ENCODE data around the gene RNF213. TPM values are rescaled to one million over a fixed set of nuclear protein-coding genes. Genes with fewer than 3 reads are reported as not detected.
"Not testable (repeated sequence)": the region's sequence is repeated elsewhere in the genome, so short reads cannot be mapped to it uniquely, and the experiment has no call there.

The RNF213 gene
- total RNA-seq, 1 experiment from 2014 or later, result 13.0 TPM

DNA sequence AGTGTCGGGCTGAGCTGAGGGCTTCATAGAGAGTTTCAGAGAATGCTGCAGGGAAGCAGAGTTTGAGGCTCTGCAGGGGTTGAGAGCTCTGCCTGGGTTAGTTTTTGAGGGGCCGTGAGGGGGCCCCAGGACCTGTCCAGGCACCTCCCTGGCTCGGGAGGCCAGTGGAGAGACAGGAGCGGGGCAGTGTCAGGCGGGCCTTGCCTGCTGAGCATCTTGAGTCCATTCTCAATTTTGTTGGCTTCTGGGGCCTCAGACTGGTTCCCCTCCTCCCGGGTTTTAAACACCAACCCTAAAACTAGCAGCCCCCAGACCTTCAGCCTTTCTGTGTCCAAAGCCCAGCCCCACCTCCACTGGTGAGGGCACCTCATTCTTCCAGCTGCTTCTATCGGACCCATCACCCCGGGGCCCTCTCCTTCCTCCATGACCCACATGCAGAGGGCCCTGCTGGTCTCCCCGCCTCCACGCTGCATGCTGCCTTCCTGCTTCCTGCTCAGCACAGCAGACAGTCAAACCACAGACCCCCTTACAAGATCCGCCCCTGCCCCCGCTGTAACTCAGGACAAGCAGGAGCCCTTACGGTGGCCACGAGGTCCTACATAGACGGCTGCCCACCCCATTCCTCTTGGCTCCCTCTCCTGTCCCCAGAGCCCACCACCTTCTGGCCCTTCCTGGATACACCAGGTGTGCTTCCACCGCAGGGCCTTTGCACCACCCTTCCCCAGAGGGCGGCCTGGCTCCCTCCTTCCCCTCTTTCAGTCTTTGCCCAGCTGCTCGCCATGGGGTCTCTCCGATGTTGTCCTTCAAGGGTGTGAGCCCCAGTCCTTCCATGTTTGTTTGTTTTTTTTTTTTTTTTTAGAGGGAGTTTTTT, 3.8 kb downstream of the RNF213 start:
- H3K4me3 ChIP-seq, result no peak overlapping the region
- DNase-seq, result no peak
- H3K27me3 ChIP-seq, result no peaks in the 10 kb centered on the region
- peaks cover 8% of the 10 kb centered on the region; the same call in 1 of the 2 replicates for H3K4me1 ChIP-seq
- no peaks in the 10 kb centered on the region for H3K9me3 ChIP-seq (replicated peaks)
- no peaks in the 10 kb centered on the region for H3K36me3 ChIP-seq
- no peak overlapping the region for H3K27ac ChIP-seq

- H3K4me3 ChIP-seq, result no peak overlapping the region
- H3K27me3 ChIP-seq, result no peaks in the 10 kb centered on the region
- H3K36me3 ChIP-seq, result no peaks in the 10 kb centered on the region
- peaks cover 8% of the 10 kb centered on the region; the same call in 1 of the 2 replicates for H3K4me1 ChIP-seq
- no peaks in the 10 kb centered on the region for H3K9me3 ChIP-seq (replicated peaks)
- no peak overlapping the region for H3K27ac ChIP-seq
- no peak for DNase-seq
Measured at GRCh38 chr17:80265205-80266068, 4.8 kb downstream of the RNF213 start.

DNA sequence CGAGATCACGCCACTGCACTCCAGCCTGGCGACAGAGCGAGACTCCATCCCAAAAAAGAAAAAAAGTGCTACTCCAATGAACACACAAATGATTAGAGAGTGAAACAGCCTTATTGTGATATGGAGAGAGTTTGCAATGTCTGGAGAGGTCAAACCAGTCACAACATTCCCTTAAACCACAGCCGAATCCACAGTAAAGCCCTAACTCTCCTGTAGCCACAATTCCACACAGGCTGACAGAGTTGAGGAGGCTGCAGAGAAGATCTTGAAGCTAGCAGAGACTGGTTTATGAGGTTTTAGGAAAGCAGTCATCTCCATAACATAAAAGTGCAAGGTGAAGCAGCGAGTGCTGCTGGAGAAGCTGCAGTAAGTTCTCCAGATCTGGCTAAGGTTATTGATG, 6.7 kb downstream of the RNF213 start:
- H3K4me1 ChIP-seq, result peaks cover 6% of the 10 kb centered on the region; the same call in 1 of the 2 replicates
- H3K27ac ChIP-seq, result no peak overlapping the region
- DNase-seq, result no peak
- H3K36me3 ChIP-seq, result no peaks in the 10 kb centered on the region
- H3K9me3 ChIP-seq (replicated peaks), result no peaks in the 10 kb centered on the region
- H3K4me3 ChIP-seq, result no peak overlapping the region
- H3K27me3 ChIP-seq, result no peaks in the 10 kb centered on the region

GRCh38 chr17:80268427-80268826, 7.8 kb downstream of the RNF213 start:
- Histone ChIP-seq H3K27me3 (no peaks in the 10 kb centered on the region), H3K36me3 (no peaks in the 10 kb centered on the region), H3K27ac (no peak overlapping the region), H3K4me3 (no peak overlapping the region), H3K4me1 (no peaks in the 10 kb centered on the region), H3K9me3 (replicated peaks) (no peaks in the 10 kb centered on the region)
- no peak for DNase-seq

DNA sequence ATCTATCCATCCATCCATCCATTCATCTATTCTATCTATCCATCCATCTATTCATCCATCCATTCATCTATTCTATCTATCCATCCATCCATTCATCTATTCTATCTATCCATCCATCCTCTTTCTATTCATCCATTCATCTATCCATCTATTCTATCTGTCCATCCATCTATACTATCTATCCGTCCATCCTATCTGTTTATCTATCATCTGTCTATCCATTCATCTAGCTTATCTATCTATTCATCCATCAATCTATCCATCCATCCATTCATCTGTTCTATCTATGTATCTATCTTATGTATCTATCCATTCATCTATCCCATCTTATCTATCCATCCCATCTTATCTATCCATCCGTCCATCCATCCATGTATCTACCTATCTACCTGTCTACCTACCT, 8.8 kb downstream of the RNF213 start:
- Histone ChIP-seq H3K4me1 (no peaks in the 10 kb centered on the region), H3K36me3 (no peaks in the 10 kb centered on the region), H3K27me3 (no peaks in the 10 kb centered on the region), H3K4me3 (no peak overlapping the region), H3K9me3 (replicated peaks) (no peaks in the 10 kb centered on the region), H3K27ac (no peak overlapping the region)
- DNase-seq, result no peak

- no peaks in the 10 kb centered on the region for H3K4me1 ChIP-seq
- no peaks in the 10 kb centered on the region for H3K36me3 ChIP-seq
- H3K27ac ChIP-seq, result no peak overlapping the region
- no peak for DNase-seq
- H3K27me3 ChIP-seq, result no peaks in the 10 kb centered on the region
- H3K9me3 ChIP-seq (replicated peaks), result no peaks in the 10 kb centered on the region
- H3K4me3 ChIP-seq, result no peak overlapping the region
Measured at GRCh38 chr17:80270104-80270503, 9.5 kb downstream of the RNF213 start.

DNA sequence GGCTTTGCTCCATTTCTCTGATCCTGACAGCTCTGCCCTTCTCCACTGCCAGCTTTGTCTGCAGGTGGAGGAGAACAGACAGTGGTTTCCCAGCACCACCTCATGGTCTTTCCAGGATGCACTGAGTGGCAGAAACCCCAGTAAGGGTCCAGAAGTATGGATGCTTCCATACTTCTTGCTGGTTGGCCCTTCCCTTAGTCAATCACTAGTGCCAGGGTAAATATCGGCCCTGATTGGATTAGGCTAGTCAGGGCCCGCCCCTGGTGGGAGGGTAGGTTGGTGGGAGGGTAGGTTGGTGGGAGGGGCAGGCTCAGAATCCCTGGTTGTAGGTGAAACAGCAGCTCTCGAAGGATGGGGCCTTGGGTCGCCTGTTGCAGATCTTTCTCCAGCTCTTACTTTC, 10.2 kb downstream of the RNF213 start:
- Histone ChIP-seq H3K4me1 (no peaks in the 10 kb centered on the region), H3K9me3 (replicated peaks) (no peaks in the 10 kb centered on the region), H3K4me3 (no peak overlapping the region), H3K27ac (no peak overlapping the region), H3K36me3 (no peaks in the 10 kb centered on the region), H3K27me3 (no peaks in the 10 kb centered on the region)
- peak in 1 of 2 experiments; percentile 61 for DNase-seq

GRCh38 chr17:80272366-80272765, 11.7 kb downstream of the RNF213 start:
- Histone ChIP-seq H3K9me3 (replicated peaks) (no peaks in the 10 kb centered on the region), H3K36me3 (no peaks in the 10 kb centered on the region), H3K4me1 (no peaks in the 10 kb centered on the region), H3K27me3 (no peaks in the 10 kb centered on the region), H3K27ac (no peak overlapping the region), H3K4me3 (no peak overlapping the region)
- DNase-seq, result peak; percentile 61 to 68

GRCh38 chr17:80274331-80274730, 13.7 kb downstream of the RNF213 start:
- H3K36me3 ChIP-seq, result no peaks in the 10 kb centered on the region
- H3K4me1 ChIP-seq, result no peaks in the 10 kb centered on the region
- H3K27ac ChIP-seq, result no peak overlapping the region
- H3K27me3 ChIP-seq, result no peaks in the 10 kb centered on the region
- H3K4me3 ChIP-seq, result no peak overlapping the region
- no peaks in the 10 kb centered on the region for H3K9me3 ChIP-seq (replicated peaks)
- DNase-seq, result no peak

DNA sequence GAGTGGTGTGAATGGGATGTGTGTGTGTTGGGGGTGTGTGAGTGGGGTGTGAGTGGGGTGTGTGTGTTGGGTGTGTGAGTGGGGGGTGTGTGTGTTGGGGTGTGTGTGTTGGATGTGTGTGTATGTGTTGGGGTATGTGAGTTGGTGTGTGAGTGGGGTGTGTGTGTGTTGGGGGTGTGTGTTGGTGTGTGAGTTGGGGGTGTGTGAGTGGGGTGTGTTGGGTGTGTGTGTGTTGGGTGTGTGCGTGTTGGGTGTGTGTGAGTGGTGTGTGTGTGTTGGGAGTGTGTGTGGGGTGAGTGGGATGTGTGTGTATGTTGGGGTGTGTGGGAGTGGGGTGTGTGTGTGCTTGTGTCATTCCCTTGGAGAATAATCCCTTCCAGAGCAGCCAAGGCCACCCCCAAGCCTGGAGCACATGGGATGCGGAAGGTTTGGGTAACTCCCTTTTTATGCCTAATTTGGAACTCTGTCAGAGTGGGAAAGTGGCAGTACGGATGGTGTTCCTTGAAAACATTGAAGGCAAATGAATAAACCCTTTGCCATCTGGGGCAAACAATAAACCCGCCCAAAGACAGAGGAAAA, 14.3 kb downstream of the RNF213 start:
- Histone ChIP-seq H3K4me1 (no peaks in the 10 kb centered on the region), H3K9me3 (replicated peaks) (no peaks in the 10 kb centered on the region), H3K27me3 (no peaks in the 10 kb centered on the region), H3K36me3 (no peaks in the 10 kb centered on the region), H3K4me3 (no peak overlapping the region), H3K27ac (no peak overlapping the region)
- DNase-seq, result no peak

- not testable (repeated sequence) for H3K27ac ChIP-seq; H3K4me3 ChIP-seq; H3K4me1 ChIP-seq; DNase-seq; H3K27me3 ChIP-seq; H3K9me3 ChIP-seq (replicated peaks); H3K36me3 ChIP-seq
Measured at GRCh38 chr17:80275857-80276256, 15.2 kb downstream of the RNF213 start.

DNA sequence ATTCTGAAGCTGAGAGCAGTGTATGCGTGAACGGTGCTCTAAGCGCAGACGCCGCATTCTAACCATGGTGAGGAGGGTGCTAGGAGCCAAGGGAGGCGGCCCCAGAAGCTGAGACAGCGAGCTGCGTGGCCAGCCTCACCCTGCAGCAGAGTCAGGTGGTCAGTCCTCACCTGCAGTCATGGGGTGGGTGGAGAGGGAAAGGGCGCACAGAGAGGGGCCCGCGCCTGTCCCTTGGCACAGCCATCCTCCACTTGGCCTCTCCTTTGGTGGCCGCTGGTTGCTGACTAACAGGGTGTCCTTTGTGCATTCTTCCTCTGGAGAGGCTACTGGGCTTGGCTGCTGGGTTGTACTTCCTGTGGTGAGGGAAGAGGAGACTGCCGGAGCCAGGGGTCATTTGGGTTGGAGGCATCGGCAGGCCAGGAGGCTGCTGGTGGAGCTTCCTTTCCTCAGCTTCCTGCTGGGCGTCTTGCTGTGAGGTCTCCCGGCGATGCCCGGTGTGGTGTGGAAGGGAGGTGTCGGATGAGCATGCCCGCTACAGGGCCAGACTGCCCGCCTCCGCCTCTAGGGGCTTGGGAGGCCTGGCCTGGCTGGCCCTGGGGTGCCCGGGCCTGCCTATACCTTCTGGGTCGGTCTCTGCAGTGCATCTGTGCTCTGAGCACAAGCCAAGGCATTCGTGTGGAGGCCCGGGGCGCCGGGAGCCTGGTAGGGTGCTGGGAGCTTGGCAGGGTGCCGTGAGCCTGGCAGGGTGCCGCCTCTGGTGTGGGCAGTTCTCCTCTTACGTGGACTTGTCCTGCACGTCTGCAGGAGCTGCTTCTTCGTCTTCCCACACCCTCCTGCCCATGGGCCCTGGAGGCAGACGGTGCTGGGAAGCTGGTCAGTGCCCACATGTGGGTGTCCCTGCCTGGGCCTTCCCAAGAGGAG, 17.4 kb downstream of the RNF213 start:
- Histone ChIP-seq H3K27ac (no peak overlapping the region), H3K4me3 (no peak overlapping the region), H3K36me3 (no peaks in the 10 kb centered on the region), H3K9me3 (replicated peaks) (no peaks in the 10 kb centered on the region), H3K4me1 (peaks cover under 1% of the 10 kb centered on the region; the same call in 1 of the 2 replicates), H3K27me3 (no peaks in the 10 kb centered on the region)
- no peak for DNase-seq

- H3K4me1 ChIP-seq, result peaks cover 8% of the 10 kb centered on the region
- H3K9me3 ChIP-seq (replicated peaks), result no peaks in the 10 kb centered on the region
- H3K27me3 ChIP-seq, result no peaks in the 10 kb centered on the region
- DNase-seq, result peak in 1 of 2 experiments; percentile 54
- H3K27ac ChIP-seq, result no peak overlapping the region
- no peaks in the 10 kb centered on the region for H3K36me3 ChIP-seq
- no peak overlapping the region for H3K4me3 ChIP-seq
Measured at GRCh38 chr17:80279895-80280294, 19.2 kb downstream of the RNF213 start.

- H3K36me3 ChIP-seq, result no peaks in the 10 kb centered on the region
- DNase-seq, result no peak
Measured at GRCh38 chr17:80281516-80281915, 20.9 kb downstream of the RNF213 start.

More at GRCh38 chr17:80281516-80281915, 20.9 kb downstream of the RNF213 start:
- Histone ChIP-seq H3K4me1 (peaks cover 8% of the 10 kb centered on the region), H3K9me3 (replicated peaks) (no peaks in the 10 kb centered on the region), H3K27me3 (no peaks in the 10 kb centered on the region), H3K4me3 (no peak overlapping the region), H3K27ac (no peak overlapping the region)

Data from SJCRH30 (cell line).